Immature natural killer cell (primary cell): ENCODE data around the gene PHF23. TPM values are rescaled to one million over a fixed set of nuclear protein-coding genes. Genes with fewer than 3 reads are reported as not detected.

ENCODE experiments used
- DNase-seq, 3 donors: peaks; one replicate each; pipeline ENCODE4 v3.0.0; 2022; ENCODE audit warnings: mixed read lengths in 1 of 3
- H3K27ac Mint-ChIP-seq, 6 donors: one replicate each; pipeline ENCODE4 v1.8.0; 2020; ENCODE audit warnings: mixed read lengths in 6 of 6, mild to moderate bottlenecking in 5 of 6, inconsistent platforms in 4 of 6, moderate library complexity in 3 of 6
- H3K27me3 Mint-ChIP-seq, 3 donors: one replicate each; pipeline ENCODE4 v1.8.0; 2020 to 2021; ENCODE audit warnings: low read depth in 3 of 3, mild to moderate bottlenecking in 3 of 3, mixed read lengths in 3 of 3, moderate library complexity in 3 of 3, inconsistent platforms in 1 of 3
- H3K36me3 Mint-ChIP-seq, 3 donors: one replicate each; pipeline ENCODE4 v1.8.0; 2020; ENCODE audit warnings: mixed read lengths in 3 of 3, inconsistent platforms in 2 of 3, mild to moderate bottlenecking in 2 of 3
- H3K4me1 Mint-ChIP-seq, 2 donors: one replicate each; pipeline ENCODE4 v1.8.0; 2020; ENCODE audit warnings: inconsistent platforms in 2 of 2, mild to moderate bottlenecking in 2 of 2, mixed read lengths in 2 of 2, moderate library complexity in 1 of 2
- H3K4me3 Mint-ChIP-seq, 5 donors: one replicate each; pipeline ENCODE4 v1.8.0; 2020; ENCODE audit warnings: mild to moderate bottlenecking in 5 of 5, mixed read lengths in 5 of 5, inconsistent platforms in 3 of 5, moderate library complexity in 3 of 5
- H3K9me3 Mint-ChIP-seq, 6 donors: one replicate each; pipeline ENCODE4 v1.8.0; 2020; ENCODE audit warnings: mild to moderate bottlenecking in 6 of 6, mixed read lengths in 6 of 6, inconsistent platforms in 4 of 6, moderate library complexity in 3 of 6
- polyA plus RNA-seq, 3 donors: library from polyadenylated mRNA; unstranded; fragments of 300-500 nt; fragmentation: Illumina TruSeq; gene quantifications; one replicate each; pipeline ENCODE4 v1.2.3, GENCODE V29; 2021

The PHF23 gene
- polyA plus RNA-seq, 3 donors from 2014 or later: 11.9 to 41.4 (median 17.7) TPM

DNA sequence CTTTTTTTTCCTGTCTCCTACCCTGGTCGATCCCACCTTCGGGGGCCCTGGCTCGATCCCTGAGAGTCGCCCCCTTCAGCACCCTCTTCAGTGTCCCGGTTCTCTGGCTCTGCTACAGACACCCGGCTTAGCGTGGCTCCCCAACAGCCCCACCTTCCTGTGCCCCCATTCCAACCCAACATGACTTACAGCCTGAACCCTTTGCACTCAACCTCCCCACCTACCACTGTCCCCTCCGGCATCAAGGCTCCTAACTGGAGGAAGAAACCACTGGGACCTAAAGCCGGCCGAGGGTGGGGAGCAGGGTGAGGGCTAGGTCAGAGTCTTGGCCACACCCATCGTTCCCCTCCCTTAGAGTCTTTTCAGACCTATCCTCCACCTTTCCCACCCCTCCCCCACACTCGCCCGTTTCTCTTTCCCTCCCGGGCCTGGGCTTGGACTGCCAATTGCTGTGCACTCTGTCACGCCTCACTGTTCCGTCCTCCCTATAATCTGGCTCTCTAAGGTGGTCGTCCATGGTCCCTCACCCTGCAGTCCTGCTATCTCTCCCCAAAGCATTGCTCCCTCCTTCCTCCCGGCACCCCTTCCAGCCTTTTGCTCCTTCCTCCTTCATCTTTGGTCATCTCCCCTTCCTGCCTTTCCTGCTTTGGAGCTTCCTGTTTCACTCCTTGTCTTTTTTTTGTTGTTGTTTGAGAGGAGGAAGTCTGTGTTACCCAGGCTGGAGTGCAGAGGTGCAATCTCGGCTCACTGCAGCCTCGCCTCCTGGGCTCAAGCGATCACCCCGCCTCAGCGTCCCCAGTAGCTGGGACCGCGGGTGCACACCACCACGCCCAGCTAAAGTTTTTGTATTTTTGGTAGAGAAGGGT lies 23.9 kb upstream of the PHF23 start:
- Mint-ChIP-seq H3K36me3 (peaks cover 0 to 8% (median 0%) of the 10 kb centered on the region in 3 donors), H3K27ac (peak overlapping the region in 5 of 6 donors; percentile 23 to 67 (median 55)), H3K27me3 (peaks cover 5 to 35% (median 18%) of the 10 kb centered on the region in 3 donors), H3K9me3 (no peaks in the 10 kb centered on the region), H3K4me3 (peak overlapping the region; percentile 34 to 78 (median 64)), H3K4me1 (peaks cover 17 to 25% of the 10 kb centered on the region in 2 donors)
- DNase-seq: no peak

DNA sequence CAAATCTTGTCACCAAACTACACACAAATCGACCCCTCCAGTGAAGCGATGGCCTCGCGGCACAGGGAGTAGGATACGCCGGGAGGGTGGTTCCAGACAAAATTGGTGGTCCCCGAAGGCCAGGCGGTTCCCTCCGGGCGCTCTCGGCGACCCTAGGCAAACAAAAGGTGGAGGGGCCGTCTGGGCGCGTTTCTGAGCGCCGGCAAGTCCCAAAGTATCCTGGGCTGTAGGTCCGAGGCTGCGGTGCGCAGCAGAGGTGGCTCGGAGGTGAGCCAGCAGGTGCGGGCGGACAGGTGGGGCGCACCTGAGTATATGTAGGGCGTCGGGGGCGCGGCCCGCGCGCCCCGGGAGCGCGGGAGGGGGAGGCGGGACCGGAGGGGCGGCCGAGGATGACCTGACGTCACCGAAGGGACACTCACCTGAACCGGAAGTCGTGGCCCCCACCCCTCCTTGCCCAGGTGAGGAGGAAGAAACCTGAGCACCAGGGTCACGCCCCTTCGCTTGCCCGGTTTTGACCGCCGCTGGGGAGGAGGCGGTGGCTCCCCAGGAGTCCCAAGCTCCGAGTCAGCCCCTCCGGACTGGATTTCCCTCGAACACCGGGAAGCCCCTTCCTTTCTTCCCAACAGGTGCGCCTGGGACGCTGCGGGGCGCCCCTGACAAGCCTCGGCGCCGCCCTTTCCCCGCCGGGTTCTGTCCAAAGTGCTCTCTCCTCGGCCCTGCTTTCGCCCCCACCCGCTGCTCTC lies 23.1 kb upstream of the PHF23 start, which contains the start of gene CLDN7:
Gene CLDN7 (minus strand): TSS at position 287 of the 743 bp plus-strand sequence. CDS start 435 bp downstream, outside the sequence.
- peak within 1 kb of the TSS in 5 of 6 donors; percentile 23 to 67 (median 36) for H3K27ac Mint-ChIP-seq
- H3K27me3 Mint-ChIP-seq: peaks cover 5 to 33% (median 18%) of the 10 kb centered on the region in 3 donors
- no peaks in the 10 kb centered on the region for H3K9me3 Mint-ChIP-seq
- peaks cover 17 to 25% of the 10 kb centered on the region in 2 donors for H3K4me1 Mint-ChIP-seq
- peaks cover 0 to 8% (median 0%) of the 10 kb centered on the region in 3 donors for H3K36me3 Mint-ChIP-seq
- no peak for DNase-seq
- H3K4me3 Mint-ChIP-seq: peak within 1 kb of the TSS; percentile 72 to 80 (median 73)

DNA sequence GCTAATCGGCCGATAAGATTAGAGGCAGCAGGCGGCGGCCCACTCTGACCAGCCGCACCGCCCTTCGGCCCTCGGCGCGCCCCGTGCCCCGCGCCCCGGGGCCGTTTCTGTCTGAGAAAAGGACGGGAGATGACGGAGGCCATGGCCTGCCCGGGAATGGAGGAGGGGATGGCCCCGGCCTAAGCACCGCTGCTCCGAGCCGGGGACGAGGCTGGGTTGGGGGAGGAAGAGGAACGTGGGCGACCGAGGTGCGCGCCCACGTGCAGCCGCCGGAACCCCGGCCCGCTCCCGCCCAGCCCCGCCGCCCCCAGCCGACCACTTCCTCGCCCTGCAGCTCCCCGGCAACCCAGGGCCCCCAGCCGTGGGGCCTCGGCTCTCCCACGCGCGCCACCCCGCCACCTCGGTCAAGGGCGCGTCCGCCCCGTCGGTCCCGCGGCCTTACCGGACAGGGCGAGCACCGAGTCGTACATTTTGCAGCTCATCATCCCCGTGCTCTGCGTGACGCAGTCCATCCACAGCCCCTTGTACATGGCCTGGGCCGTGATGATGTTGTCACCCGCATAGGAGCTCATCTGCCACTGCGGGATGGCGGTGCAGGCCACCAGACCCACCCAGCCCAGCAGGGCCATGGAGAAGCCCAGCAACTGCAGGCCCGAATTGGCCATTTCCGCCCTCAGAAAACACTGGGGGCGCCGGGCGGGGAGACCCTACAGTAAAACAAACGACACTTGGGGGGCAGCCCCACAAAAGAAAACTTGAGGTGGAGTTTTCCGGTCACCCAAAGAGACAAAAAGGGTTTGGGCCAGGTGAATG lies 22.3 kb upstream of the PHF23 start:
- Mint-ChIP-seq H3K4me3 (peak overlapping the region; percentile 72 to 80 (median 73)), H3K9me3 (no peaks in the 10 kb centered on the region), H3K27ac (peak overlapping the region in 1 of 6 donors; percentile 53), H3K36me3 (peaks cover 0 to 12% (median 4%) of the 10 kb centered on the region in 3 donors), H3K4me1 (peaks cover 17 to 27% of the 10 kb centered on the region in 2 donors), H3K27me3 (peaks cover 5 to 30% (median 16%) of the 10 kb centered on the region in 3 donors)
- DNase-seq: peak; percentile 33 to 35 (median 33)

DNA sequence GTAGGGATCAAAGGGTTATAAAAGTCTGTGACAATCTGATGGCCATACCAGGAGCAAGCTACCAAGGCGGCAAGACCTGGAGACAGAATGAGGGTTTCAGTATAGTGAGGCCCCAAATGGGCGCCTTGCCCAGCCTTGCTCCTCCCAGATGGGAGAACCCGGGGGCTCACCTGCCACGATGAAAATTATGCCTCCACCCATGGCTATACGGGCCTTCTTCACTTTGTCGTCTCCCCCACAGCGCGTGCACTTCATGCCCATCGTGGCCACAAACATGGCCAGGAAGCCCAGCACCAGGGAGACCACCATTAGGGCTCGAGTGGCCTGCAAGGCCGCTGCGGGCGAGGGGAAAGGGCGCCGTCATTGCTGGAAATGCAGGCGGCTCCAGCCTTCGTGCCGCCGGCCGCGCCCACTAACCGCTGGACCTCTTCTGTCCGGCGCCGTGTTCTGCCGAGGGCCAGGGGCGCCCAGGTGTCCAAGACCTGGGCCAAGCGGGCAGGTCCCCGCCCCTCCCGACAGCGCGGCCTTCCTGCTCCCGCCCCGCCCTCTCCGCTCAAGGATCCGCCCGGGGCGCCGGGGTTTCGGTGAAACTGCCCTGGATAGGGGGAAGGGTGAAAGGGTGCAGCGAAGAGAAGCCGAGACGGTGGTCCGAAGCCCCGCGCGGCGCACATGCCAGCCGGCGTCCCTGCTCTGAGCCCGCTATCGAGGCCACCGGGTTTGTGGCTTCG lies 21.6 kb upstream of the PHF23 start:
- H3K9me3 Mint-ChIP-seq: no peaks in the 10 kb centered on the region

DNA sequence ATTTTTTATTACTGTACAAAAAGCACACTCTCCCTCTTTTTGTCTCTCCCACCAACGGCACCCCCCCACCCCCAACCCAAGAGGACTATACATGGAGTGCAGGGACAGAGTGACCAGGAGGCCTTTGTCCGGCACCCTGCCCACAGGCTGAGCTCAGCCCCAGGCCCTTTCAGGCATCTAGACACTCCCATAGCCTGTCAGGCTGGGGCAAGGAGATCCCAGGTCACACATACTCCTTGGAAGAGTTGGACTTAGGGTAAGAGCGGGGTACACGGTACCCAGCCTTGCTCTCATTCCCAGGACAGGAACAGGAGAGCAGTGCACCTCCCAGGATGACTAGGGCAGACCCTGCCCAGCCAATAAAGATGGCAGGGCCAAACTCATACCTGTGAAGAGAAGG lies 20.9 kb upstream of the PHF23 start:
- H3K27ac Mint-ChIP-seq: peak overlapping the region in 1 of 6 donors; percentile 50

More for the DNA sequence above, 21.6 kb upstream of the PHF23 start:
- peak in 2 of 3 donors; percentile 26 for DNase-seq
- Mint-ChIP-seq H3K4me3 (peak overlapping the region; percentile 66 to 80 (median 72)), H3K4me1 (peaks cover 17 to 27% of the 10 kb centered on the region in 2 donors), H3K27ac (no peak overlapping the region), H3K27me3 (peaks cover 7 to 26% (median 15%) of the 10 kb centered on the region in 3 donors), H3K36me3 (peaks cover 0 to 17% (median 8%) of the 10 kb centered on the region in 3 donors)

DNA sequence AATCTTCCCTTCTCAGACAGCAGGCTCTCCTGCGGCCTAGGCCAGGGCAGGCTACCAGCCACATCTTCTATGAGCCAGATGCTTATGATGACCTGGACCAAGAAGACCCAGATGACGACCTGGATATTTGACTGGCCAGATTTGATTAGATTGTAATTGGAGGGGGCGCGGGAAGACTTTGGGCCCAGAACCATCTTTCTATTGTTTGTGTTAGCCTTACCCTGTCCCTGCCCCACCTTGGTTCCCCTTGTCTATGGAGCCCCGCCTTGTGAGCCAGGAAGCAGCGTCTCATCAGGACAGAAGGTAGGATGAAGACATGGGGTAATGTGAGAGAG lies 20.3 kb upstream of the PHF23 start:
- H3K4me3 Mint-ChIP-seq: peak overlapping the region in 4 of 5 donors; percentile 7 to 42 (median 14)

More for the DNA sequence above, 20.9 kb upstream of the PHF23 start:
- H3K4me3 Mint-ChIP-seq: peak overlapping the region; percentile 50 to 71 (median 63)
- H3K4me1 Mint-ChIP-seq: peaks cover 17 to 27% of the 10 kb centered on the region in 2 donors
- peaks cover 0 to 17% (median 8%) of the 10 kb centered on the region in 3 donors for H3K36me3 Mint-ChIP-seq
- DNase-seq: no peak
- peaks cover 6 to 24% (median 15%) of the 10 kb centered on the region in 3 donors for H3K27me3 Mint-ChIP-seq
- H3K9me3 Mint-ChIP-seq: no peaks in the 10 kb centered on the region

DNA sequence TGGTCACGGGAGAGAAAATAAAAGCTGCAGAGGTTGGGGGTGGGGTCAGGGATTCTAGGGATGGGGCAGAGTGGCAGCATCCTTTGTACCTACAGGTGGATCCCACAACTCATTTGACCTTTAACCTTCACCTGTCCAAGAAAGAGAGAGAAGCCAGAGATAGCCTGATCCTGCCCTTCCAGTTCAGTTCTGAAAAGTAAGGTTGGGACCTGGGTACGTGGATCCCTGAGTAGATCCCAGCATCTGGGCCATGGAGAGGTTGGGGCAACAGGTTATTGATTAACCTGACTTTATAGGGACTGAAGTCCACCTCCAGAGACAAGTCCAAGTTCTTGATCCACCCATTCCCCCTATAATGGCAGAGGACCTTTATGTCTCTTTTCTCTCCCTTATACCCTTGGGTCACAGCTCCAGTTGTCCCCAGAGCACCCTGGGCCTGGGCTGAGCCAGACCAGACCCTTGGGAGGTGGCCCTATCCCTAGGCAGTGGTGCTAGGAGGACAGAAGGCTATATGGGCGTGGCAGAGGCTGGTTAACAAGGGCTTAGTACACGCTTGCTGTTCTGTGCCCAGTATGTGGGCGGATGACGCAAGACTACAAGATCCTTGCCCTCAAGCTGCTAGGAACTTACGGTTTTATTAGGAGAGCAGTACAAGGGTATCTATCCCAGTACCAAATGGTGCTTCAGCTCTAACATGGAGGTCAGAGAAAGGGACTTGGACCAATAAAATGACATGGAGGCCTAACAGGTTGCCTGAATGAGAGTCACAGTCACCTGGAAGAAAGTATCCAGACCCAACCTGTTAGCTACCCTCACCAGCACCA lies 19.7 kb upstream of the PHF23 start:
- H3K27me3 Mint-ChIP-seq: peaks cover 6 to 14% (median 11%) of the 10 kb centered on the region in 3 donors
- peaks cover 5 to 22% (median 13%) of the 10 kb centered on the region in 3 donors for H3K36me3 Mint-ChIP-seq
- peak overlapping the region in 2 of 5 donors; percentile 7 to 15 for H3K4me3 Mint-ChIP-seq
- H3K27ac Mint-ChIP-seq: peak overlapping the region in 1 of 6 donors; percentile 69
- H3K9me3 Mint-ChIP-seq: no peaks in the 10 kb centered on the region
- DNase-seq: no peak
- H3K4me1 Mint-ChIP-seq: peaks cover 17 to 30% of the 10 kb centered on the region in 2 donors

More for the DNA sequence above, 20.3 kb upstream of the PHF23 start:
- Mint-ChIP-seq H3K36me3 (peaks cover 4 to 22% (median 13%) of the 10 kb centered on the region in 3 donors), H3K4me1 (peaks cover 17 to 29% of the 10 kb centered on the region in 2 donors), H3K27me3 (peaks cover 6 to 19% (median 13%) of the 10 kb centered on the region in 3 donors), H3K27ac (no peak overlapping the region), H3K9me3 (no peaks in the 10 kb centered on the region)
- no peak for DNase-seq

DNA sequence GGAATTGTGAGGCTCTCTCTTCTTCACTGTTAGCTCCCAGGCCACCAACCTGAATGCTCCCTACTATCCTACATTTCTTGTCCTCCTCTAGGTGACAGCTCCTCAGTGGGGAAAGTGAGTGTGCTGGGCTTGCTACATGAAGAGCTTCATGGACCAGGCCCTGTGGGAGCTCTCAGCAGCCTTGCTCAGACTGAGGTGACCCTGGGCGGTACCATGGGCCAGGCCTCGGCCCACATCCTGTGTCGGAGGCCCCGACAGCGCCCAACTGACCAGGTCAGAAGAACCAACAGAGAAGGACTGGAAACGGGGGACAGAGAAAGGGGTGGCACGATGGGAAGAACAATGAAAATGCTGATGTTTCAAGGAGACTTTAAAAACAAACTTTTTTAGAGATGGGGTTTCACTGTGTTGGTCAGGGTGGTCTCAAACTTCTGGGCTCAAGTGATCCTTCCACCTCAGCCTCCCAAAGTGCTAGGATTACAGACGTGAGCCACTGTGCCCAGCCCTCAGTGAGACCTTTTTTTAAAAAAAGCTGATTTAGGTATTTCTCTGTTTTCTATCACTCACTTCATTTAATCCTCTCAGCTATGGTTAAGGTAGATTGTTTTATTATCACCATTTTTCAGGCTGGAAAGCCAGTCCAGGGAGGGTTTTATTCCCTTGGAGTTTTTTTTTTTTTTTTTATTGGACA lies 17.7 kb upstream of the PHF23 start:
- no peak overlapping the region for H3K4me3 Mint-ChIP-seq
- peaks cover 9 to 27% (median 13%) of the 10 kb centered on the region in 3 donors for H3K36me3 Mint-ChIP-seq
- peaks cover 21 to 29% of the 10 kb centered on the region in 2 donors for H3K4me1 Mint-ChIP-seq
- no peak for DNase-seq
- H3K27ac Mint-ChIP-seq: peak overlapping the region in 2 of 6 donors; percentile 72 to 83
- peaks cover 9 to 14% (median 11%) of the 10 kb centered on the region in 3 donors for H3K27me3 Mint-ChIP-seq
- H3K9me3 Mint-ChIP-seq: no peaks in the 10 kb centered on the region

DNA sequence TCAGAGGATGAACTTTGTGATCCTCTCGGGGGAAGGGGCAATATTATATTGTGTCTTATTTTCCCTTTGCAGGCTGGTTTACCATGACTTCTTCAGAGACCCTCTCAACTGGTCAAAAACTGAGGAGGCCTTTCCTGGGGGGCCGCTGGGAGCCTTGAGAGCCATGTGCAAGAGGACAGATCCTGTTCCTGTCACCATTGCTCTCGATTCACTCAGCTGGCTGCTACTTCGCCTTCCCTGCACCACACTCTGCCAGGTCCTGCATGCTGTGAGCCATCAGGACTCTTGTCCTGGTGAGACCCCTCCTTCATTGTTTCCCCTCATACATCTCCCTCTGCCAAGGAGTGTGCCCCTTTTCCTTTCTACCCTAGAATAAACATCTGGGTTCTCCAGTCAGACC lies 15.3 kb upstream of the PHF23 start:
- H3K9me3 Mint-ChIP-seq: no peaks in the 10 kb centered on the region
- DNase-seq: no peak
- peak overlapping the region in 3 of 6 donors; percentile 60 to 77 (median 70) for H3K27ac Mint-ChIP-seq
- H3K4me1 Mint-ChIP-seq: peaks cover 36 to 39% of the 10 kb centered on the region in 2 donors
- H3K27me3 Mint-ChIP-seq: peaks cover 11 to 13% (median 12%) of the 10 kb centered on the region in 3 donors
- H3K4me3 Mint-ChIP-seq: peak overlapping the region in 1 of 5 donors; percentile 52
- H3K36me3 Mint-ChIP-seq: peaks cover 9 to 27% (median 13%) of the 10 kb centered on the region in 3 donors

DNA sequence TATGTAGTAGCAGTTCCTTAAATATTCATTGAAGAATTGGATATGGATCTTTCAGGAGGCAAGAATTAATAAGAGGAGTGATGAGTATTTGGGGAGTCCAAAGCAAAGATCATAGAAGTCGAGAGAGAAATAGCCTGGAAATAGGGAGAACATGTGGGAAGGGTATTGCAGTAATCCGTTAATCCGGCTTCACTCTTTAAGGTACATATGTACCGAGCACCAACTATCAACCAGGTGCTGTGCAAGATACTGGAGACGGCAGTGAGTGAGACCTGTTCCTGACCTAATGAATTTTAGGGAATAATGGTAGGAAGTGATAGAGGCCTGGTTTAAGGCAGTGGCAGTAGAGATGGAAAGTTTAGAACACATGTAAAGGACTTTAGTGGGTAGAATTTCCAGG lies 13.8 kb upstream of the PHF23 start:
- Mint-ChIP-seq H3K4me3 (peak overlapping the region; percentile 96 to 98 (median 97)), H3K4me1 (peaks cover 44 to 51% of the 10 kb centered on the region in 2 donors), H3K27ac (peak overlapping the region; percentile 99 to 100 (median 100))

More for the DNA sequence above, 13.8 kb upstream of the PHF23 start:
- peaks cover 9 to 22% (median 13%) of the 10 kb centered on the region in 3 donors for H3K36me3 Mint-ChIP-seq
- H3K9me3 Mint-ChIP-seq: no peaks in the 10 kb centered on the region
- peaks cover 11 to 13% (median 12%) of the 10 kb centered on the region in 3 donors for H3K27me3 Mint-ChIP-seq
- no peak for DNase-seq
